Epithelial cell of esophagus (primary cell): Measurements from ENCODE around the gene JAZF1.

Experiments used
- DNase-seq: peaks from one replicate; pipeline ENCODE4 v3.0.0; 2010; ENCODE audit warnings: low read depth
- H3K4me3 ChIP-seq: 2 replicates; pipeline ENCODE4 v1.5.1; 2011; ENCODE audit warnings: mild to moderate bottlenecking, low read length, control low read depth
- CTCF ChIP-seq: IDR thresholded peaks from 2 replicates; pipeline ENCODE4 v1.5.1; 2011; ENCODE audit warnings: low read depth, mild to moderate bottlenecking, low read length, control low read depth, inconsistent platforms; ENCODE audit not compliant: insufficient read depth; ENCODE audit errors: missing control alignments

The JAZF1 gene

GRCh38 chr7:27918503-27918902 is 262.1 kb downstream of the JAZF1 start:
- TF ChIP-seq CTCF, result no peak
- no peak overlapping the region for H3K4me3 ChIP-seq
- no peak for DNase-seq

- H3K4me3 ChIP-seq, result no peak overlapping the region
- DNase-seq, result peak; percentile 68
- no peak for TF ChIP-seq CTCF
These were observed 262.8 kb downstream of the JAZF1 start for GRCh38 chr7:27917774-27918314.

DNA sequence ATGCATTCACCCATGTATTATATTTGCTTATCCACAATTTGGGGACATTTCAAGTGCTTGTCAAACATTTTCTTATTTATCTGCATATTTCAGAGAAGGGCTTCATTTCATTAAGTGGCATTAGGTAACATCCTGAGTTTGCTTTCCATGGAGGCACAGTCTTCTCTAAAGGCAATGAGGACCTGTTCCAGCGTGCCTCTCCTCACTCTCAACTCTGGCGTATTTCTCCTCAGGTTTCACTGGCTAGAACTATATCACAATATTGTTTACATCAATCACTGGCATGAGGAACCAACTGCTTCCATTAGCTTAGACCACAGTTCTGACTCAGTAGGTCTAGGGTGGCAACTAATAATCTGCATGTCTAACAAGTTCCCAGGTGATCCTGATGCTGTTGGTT is 263.5 kb downstream of the JAZF1 start:
- peak; percentile 92 for DNase-seq
- H3K4me3 ChIP-seq, result no peak overlapping the region
- TF ChIP-seq CTCF, result no peak

- TF ChIP-seq CTCF, result no peak
- DNase-seq, result peak; percentile 75
- no peak overlapping the region for H3K4me3 ChIP-seq
These were observed 264.2 kb downstream of the JAZF1 start for GRCh38 chr7:27916372-27916771.

GRCh38 chr7:27914409-27914808 is 266.2 kb downstream of the JAZF1 start:
- TF ChIP-seq CTCF, result no peak
- no peak for DNase-seq
- H3K4me3 ChIP-seq, result no peak overlapping the region

GRCh38 chr7:27912751-27913150 is 267.8 kb downstream of the JAZF1 start:
- TF ChIP-seq CTCF, result no peak
- no peak overlapping the region for H3K4me3 ChIP-seq
- DNase-seq, result no peak

GRCh38 chr7:27911920-27912319 is 268.7 kb downstream of the JAZF1 start:
- DNase-seq, result no peak
- H3K4me3 ChIP-seq, result no peak overlapping the region
- TF ChIP-seq CTCF, result no peak
